HFFc6 (cell line): ENCODE data around the gene ZNF442. TPM values are rescaled to one million over a fixed set of nuclear protein-coding genes. Genes with fewer than 3 reads are reported as not detected.
"Not testable (repeated sequence)": the region's sequence is repeated elsewhere in the genome, so short reads cannot be mapped to it uniquely, and the experiment has no call there.

Experiments
- DNase-seq: peaks from one replicate; pipeline ENCODE4 v3.0.0-alpha.2; 2018
- H3K27ac Mint-ChIP-seq: 2 replicates; pipeline ENCODE4 v1.8.0; 2020; ENCODE audit warnings: mild to moderate bottlenecking, mixed read lengths
- H3K27me3 Mint-ChIP-seq: 2 replicates; pipeline ENCODE4 v1.8.0; 2021; ENCODE audit warnings: mild to moderate bottlenecking, moderate library complexity, mixed read lengths; ENCODE audit not compliant: insufficient read depth
- H3K36me3 Mint-ChIP-seq: 2 replicates; pipeline ENCODE4 v1.8.0; 2021; ENCODE audit warnings: low read depth, mixed read lengths
- H3K4me1 Mint-ChIP-seq: 2 replicates; pipeline ENCODE4 v1.8.0; 2020; ENCODE audit warnings: low read depth, mixed read lengths
- H3K4me3 Mint-ChIP-seq: 2 replicates; pipeline ENCODE4 v1.8.0; 2020; ENCODE audit warnings: mild to moderate bottlenecking, moderate library complexity, mixed read lengths
- H3K9me3 Mint-ChIP-seq: 2 replicates; pipeline ENCODE4 v1.8.0; 2020; ENCODE audit warnings: mild to moderate bottlenecking, mixed read lengths
- CTCF ChIP-seq: fragments of 200-600 bp; sonication (generic); IDR thresholded peaks from 2 replicates; pipeline ENCODE4 v1.5.0; 2021; ENCODE audit warnings: antibody characterized with exemption, mild to moderate bottlenecking
- total RNA-seq, 6 experiments: library from RNA; stranded (reverse); fragmentation: NEBNext Ultra II Directional; extraction: Animal tissue kit (Norgen Biotek cat#: 25700); gene quantifications; 2 replicates in 1 of 6; 3 replicates in 5 of 6; pipeline ENCODE4 v1.2.3, GENCODE V29; 2021

ZNF442 gene
- total RNA-seq, 6 experiments from 2014 or later: 2.1 to 3.1 (median 2.7) TPM

GRCh38 chr19:12331211-12331941 is 34.1 kb downstream of the ZNF442 start:
- peaks cover 10% of the 10 kb centered on the region; the same call in 1 of the 2 replicates for H3K9me3 Mint-ChIP-seq

DNA sequence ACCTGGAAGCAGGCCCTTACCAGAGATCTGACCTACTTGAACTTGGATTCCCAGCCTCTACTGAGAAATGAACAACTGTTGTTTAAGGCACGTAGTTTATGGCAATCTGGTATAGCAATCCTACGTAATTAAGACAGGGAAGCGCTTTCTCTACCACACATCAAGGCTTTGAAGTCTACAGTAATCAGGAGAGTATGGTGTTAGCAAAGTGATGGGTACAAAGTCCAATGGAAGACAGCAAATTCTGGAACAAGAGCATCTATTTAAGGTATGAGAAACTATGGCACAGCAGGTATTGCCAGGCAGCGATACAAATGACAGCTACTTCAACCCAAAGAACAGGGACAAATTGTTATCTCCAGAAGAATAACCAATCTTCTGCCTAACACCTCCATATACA is 35.1 kb downstream of the ZNF442 start:
- no peak overlapping the region for H3K27ac Mint-ChIP-seq
- peaks cover 21% of the 10 kb centered on the region for H3K4me1 Mint-ChIP-seq
- no peak for DNase-seq
- H3K9me3 Mint-ChIP-seq: peaks cover 20% of the 10 kb centered on the region
- H3K4me3 Mint-ChIP-seq: no peak overlapping the region
- TF ChIP-seq CTCF: no peak
- H3K27me3 Mint-ChIP-seq: no peaks in the 10 kb centered on the region; the same call in 1 of the 2 replicates
- peaks cover 28% of the 10 kb centered on the region for H3K36me3 Mint-ChIP-seq

More at GRCh38 chr19:12331211-12331941, 34.1 kb downstream of the ZNF442 start:
- Mint-ChIP-seq H3K27me3 (no peaks in the 10 kb centered on the region; the same call in 1 of the 2 replicates), H3K36me3 (peaks cover 17% of the 10 kb centered on the region), H3K27ac (no peak overlapping the region), H3K4me3 (peak overlapping the region; percentile 35; the same call in 1 of the 2 replicates), H3K4me1 (peaks cover 21% of the 10 kb centered on the region)
- TF ChIP-seq CTCF: no peak
- DNase-seq: no peak

DNA sequence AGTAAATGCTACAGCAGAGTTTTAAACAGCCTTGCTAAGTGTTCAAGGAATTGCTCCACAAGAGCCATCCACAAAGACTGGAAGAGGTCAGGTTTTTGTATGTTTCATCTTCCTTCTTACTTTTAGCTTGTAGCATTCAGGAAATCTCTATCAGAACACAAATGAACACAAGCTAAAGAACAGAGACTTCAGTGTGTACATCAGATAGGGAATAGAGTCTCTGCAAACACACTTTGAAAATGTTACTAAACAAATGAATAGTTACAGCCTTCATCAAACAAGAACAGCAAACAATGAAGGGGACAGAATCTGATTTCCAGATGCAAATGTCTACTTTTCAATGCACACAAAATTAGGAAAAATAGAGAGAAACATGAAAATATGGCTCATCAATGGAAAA is 39.8 kb downstream of the ZNF442 start:
- Mint-ChIP-seq H3K4me3 (no peak overlapping the region), H3K9me3 (peaks cover 50% of the 10 kb centered on the region), H3K27ac (no peak overlapping the region), H3K36me3 (peaks cover 61% of the 10 kb centered on the region), H3K4me1 (no peaks in the 10 kb centered on the region), H3K27me3 (no peaks in the 10 kb centered on the region)
- DNase-seq: no peak
- no peak for TF ChIP-seq CTCF

- H3K4me1 Mint-ChIP-seq: no peaks in the 10 kb centered on the region; the same call in 1 of the 2 replicates
- H3K4me3 Mint-ChIP-seq: no peak overlapping the region
- peaks cover 77% of the 10 kb centered on the region for H3K9me3 Mint-ChIP-seq
- peaks cover 63% of the 10 kb centered on the region for H3K36me3 Mint-ChIP-seq
- no peak for DNase-seq
- no peak for TF ChIP-seq CTCF
- no peak overlapping the region for H3K27ac Mint-ChIP-seq
- H3K27me3 Mint-ChIP-seq: no peaks in the 10 kb centered on the region; the same call in 1 of the 2 replicates
Observed at GRCh38 chr19:12318782-12319413, 46.6 kb downstream of the ZNF442 start.

- Mint-ChIP-seq H3K9me3 (peaks cover 64% of the 10 kb centered on the region), H3K27me3 (no peaks in the 10 kb centered on the region; the same call in 1 of the 2 replicates), H3K27ac (no peak overlapping the region), H3K4me3 (peak overlapping the region; percentile 39; the same call in 1 of the 2 replicates), H3K4me1 (no peaks in the 10 kb centered on the region; the same call in 1 of the 2 replicates), H3K36me3 (peaks cover 42% of the 10 kb centered on the region)
- TF ChIP-seq CTCF: no peak
- no peak for DNase-seq
Observed at GRCh38 chr19:12314553-12314952, 50.9 kb downstream of the ZNF442 start.

GRCh38 chr19:12308891-12309290 is 56.6 kb downstream of the ZNF442 start:
- H3K4me1 Mint-ChIP-seq, DNase-seq, H3K27me3 Mint-ChIP-seq, H3K4me3 Mint-ChIP-seq, H3K27ac Mint-ChIP-seq, H3K36me3 Mint-ChIP-seq: not testable (repeated sequence)
- H3K9me3 Mint-ChIP-seq: peaks cover 34% of the 10 kb centered on the region
